Gastrocnemius medialis (tissue), 4 donors: ENCODE data around the gene NKD2. TPM values are rescaled to one million over a fixed set of nuclear protein-coding genes. Genes with fewer than 3 reads are reported as not detected.

Experiments
- ATAC-seq, 2 donors: fragments of 150-250 bp; one replicate each; pipeline ENCODE4 v1.9.1; 2016
- DNase-seq, 2 donors: peaks; one replicate each; pipeline ENCODE4 v3.0.0-alpha.2; 2019
- H3K27ac ChIP-seq, 4 donors: fragments of 200-600 bp; sonication (generic); 1 replicate in 1 of 4; 2 replicates in 3 of 4; pipeline ENCODE4 v1.5.1; 2016 to 2018; ENCODE audit warnings: mild to moderate bottlenecking in 2 of 4, moderate library complexity in 1 of 4
- H3K27me3 ChIP-seq, 3 donors: fragments of 200-600 bp; sonication (generic) in 2 of 3; 1 replicate in 1 of 3; 2 replicates in 2 of 3; pipeline versions ENCODE4 v1.5.1 to v1.6.0; 2016 to 2019; ENCODE audit warnings: mild to moderate bottlenecking in 1 of 3, moderate library complexity in 1 of 3
- H3K36me3 ChIP-seq, 2 donors: fragments of 200-600 bp; sonication (generic) in 1 of 2; one replicate each; pipeline ENCODE4 v1.5.1; 2017 to 2018
- H3K4me1 ChIP-seq, 2 donors: fragments of 200-600 bp; sonication (generic) in 1 of 2; one replicate each; pipeline ENCODE4 v1.5.1; 2016 to 2017; ENCODE audit warnings: mild to moderate bottlenecking in 2 of 2
- H3K4me3 ChIP-seq, 4 donors: fragments of 200-600 bp; sonication (generic) in 3 of 4; 1 replicate in 1 of 4; 2 replicates in 3 of 4; pipeline ENCODE4 v1.5.1; 2016 to 2019; ENCODE audit warnings: mild to moderate bottlenecking in 2 of 4
- H3K9me3 ChIP-seq, 3 donors: fragments of 200-600 bp; sonication (generic) in 2 of 3; 1 replicate in 1 of 3; 2 replicates in 2 of 3; pipeline ENCODE4 v1.5.1; 2016 to 2019
- POLR2A ChIP-seq, 2 donors: fragments of 450-650 bp; IDR thresholded peaks; one replicate each; pipeline ENCODE4 v1.6.1; 2017; ENCODE audit warnings: antibody characterized with exemption in 2 of 2, mild to moderate bottlenecking in 2 of 2, moderate library complexity in 2 of 2
- in situ Hi-C, 4 donors: fragments of 200-750 bp; cut with MboI; loops; one replicate each; pipeline versions ENCODE4 v1.15.0 to v1.8.0; 2017; ENCODE audit warnings: low sequenced_read_pairs in 4 of 4
- intact Hi-C: fragments of 100-400 bp; cut with DNase I; formaldehyde crosslinking; loops from one replicate; pipeline ENCODE4 v1.15.1; 2023; ENCODE audit warnings: low total_unique reads
- total RNA-seq, 4 donors: library from RNA; depleted of rRNA; stranded (reverse); fragments of >200 nt; gene quantifications; one replicate each; pipeline versions ENCODE4 v1.1.0 to v1.2.3, GENCODE V29; 2016
- TF ChIP-seq, protein P1 (sequence below), 5 experiments: fragments of 450-650 bp in 3 of 5; fragments of 200-600 bp in 2 of 5; sonication (generic) in 2 of 5; IDR thresholded peaks in 4 of 5; conservative IDR thresholded peaks in 1 of 5; 1 replicate in 4 of 5; 2 replicates in 1 of 5; pipeline ENCODE4 v1.5.1; 2016 to 2019; ENCODE audit warnings: antibody characterized with exemption in 5 of 5, mild to moderate bottlenecking in 3 of 5, moderate library complexity in 3 of 5

Gene NKD2
- total RNA-seq, 4 donors from 2014 or later = not detected

DNA sequence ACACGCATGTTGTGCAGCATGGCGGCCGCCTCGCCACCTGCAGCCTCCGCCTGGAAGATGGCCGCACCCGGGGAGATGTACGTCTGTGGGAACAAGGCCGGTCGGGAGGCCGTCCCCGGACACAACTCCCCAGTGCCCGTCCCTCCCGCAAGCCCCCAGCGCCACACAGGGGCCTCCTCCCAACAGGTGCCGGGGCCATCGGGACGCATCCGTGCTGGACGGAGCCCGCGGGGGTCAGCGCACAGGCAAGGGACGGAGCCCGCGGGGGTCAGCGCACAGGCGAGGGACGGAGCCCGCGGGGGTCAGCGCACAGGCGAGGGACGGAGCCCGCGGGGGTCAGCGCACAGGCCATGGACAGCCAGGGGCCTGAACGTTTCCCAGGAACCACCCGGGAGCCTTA lies 76.8 kb downstream of the NKD2 start:
- ATAC-seq = no peak
- no peak for DNase-seq
- Histone ChIP-seq H3K36me3 (peaks cover 0 to 5% of the 10 kb centered on the region in 2 donors), H3K4me3 (no peak overlapping the region), H3K27me3 (no peaks in the 10 kb centered on the region), H3K9me3 (no peaks in the 10 kb centered on the region), H3K27ac (no peak overlapping the region), H3K4me1 (no peaks in the 10 kb centered on the region)
- no peak for TF ChIP-seq POLR2A (IDR thresholded peaks at IDR 0.05)
- TF ChIP-seq, protein P1, sequence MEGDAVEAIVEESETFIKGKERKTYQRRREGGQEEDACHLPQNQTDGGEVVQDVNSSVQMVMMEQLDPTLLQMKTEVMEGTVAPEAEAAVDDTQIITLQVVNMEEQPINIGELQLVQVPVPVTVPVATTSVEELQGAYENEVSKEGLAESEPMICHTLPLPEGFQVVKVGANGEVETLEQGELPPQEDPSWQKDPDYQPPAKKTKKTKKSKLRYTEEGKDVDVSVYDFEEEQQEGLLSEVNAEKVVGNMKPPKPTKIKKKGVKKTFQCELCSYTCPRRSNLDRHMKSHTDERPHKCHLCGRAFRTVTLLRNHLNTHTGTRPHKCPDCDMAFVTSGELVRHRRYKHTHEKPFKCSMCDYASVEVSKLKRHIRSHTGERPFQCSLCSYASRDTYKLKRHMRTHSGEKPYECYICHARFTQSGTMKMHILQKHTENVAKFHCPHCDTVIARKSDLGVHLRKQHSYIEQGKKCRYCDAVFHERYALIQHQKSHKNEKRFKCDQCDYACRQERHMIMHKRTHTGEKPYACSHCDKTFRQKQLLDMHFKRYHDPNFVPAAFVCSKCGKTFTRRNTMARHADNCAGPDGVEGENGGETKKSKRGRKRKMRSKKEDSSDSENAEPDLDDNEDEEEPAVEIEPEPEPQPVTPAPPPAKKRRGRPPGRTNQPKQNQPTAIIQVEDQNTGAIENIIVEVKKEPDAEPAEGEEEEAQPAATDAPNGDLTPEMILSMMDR (IDR thresholded peaks at IDR 0.05 in 4 of 5, conservative IDR thresholded peaks at IDR 0.05 in 1 of 5) = no peak
- intact Hi-C loops = no loop called here
- in situ Hi-C loops = no loop called here

DNA sequence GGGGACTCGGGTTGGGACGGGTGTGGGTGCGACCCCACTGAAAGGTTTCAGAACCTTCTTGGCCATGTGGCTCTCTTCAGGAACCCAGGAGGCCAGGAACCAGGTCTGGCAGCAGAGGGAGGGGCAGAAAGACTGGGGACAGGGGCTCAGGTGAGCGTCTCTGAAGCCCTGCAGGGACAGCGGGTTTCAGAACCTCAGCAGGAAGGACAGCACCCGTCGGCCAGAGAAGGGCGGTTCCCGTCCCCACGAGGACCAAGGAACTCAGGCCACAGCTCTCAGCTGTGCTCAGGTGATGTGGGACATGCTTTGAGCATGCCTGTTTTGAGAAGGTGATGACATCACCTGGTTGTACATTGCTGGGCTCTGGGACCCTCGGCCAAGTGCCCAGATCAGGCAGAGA lies 77.5 kb downstream of the NKD2 start:
- DNase-seq (no peak), ATAC-seq (no peak)
- H3K9me3 ChIP-seq = no peaks in the 10 kb centered on the region
- H3K36me3 ChIP-seq = peaks cover 0 to 5% of the 10 kb centered on the region in 2 donors
- no peaks in the 10 kb centered on the region for H3K27me3 ChIP-seq
- no peak overlapping the region for H3K4me3 ChIP-seq
- in situ Hi-C loops = no loop called here
- TF ChIP-seq, protein P1 (IDR thresholded peaks at IDR 0.05 in 4 of 5, conservative IDR thresholded peaks at IDR 0.05 in 1 of 5) = no peak
- no peak for TF ChIP-seq POLR2A (IDR thresholded peaks at IDR 0.05)
- no peak overlapping the region for H3K27ac ChIP-seq
- intact Hi-C loops = no loop called here
- no peaks in the 10 kb centered on the region for H3K4me1 ChIP-seq

DNA sequence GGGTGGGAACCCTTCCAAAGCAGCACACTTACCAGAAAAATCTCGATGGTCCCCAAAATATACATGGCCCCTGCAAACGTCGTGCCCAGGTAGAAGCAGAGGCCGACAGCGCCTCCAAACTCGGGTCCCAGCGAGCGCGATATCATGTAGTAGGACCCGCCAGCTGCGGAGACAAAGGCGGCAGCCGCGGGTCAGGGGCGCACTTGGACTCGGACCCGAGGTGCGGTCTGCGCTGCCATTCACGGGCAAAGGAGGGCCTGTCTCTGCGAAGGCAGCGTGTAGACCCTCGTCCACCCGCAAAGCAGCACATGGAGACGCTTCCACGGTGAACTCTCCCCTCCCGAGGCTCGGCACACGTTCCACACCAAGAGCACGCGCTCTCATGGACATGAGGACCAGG lies 78.3 kb downstream of the NKD2 start:
- intact Hi-C loops = no loop called here
- ATAC-seq = no peak
- Histone ChIP-seq H3K4me1 (no peaks in the 10 kb centered on the region), H3K27ac (no peak overlapping the region), H3K36me3 (no peaks in the 10 kb centered on the region), H3K4me3 (no peak overlapping the region), H3K27me3 (no peaks in the 10 kb centered on the region), H3K9me3 (no peaks in the 10 kb centered on the region)
- in situ Hi-C loops = no loop called here
- DNase-seq = no peak
- no peak for TF ChIP-seq POLR2A (IDR thresholded peaks at IDR 0.05)
- TF ChIP-seq, protein P1 (IDR thresholded peaks at IDR 0.05 in 4 of 5, conservative IDR thresholded peaks at IDR 0.05 in 1 of 5) = no peak

DNA sequence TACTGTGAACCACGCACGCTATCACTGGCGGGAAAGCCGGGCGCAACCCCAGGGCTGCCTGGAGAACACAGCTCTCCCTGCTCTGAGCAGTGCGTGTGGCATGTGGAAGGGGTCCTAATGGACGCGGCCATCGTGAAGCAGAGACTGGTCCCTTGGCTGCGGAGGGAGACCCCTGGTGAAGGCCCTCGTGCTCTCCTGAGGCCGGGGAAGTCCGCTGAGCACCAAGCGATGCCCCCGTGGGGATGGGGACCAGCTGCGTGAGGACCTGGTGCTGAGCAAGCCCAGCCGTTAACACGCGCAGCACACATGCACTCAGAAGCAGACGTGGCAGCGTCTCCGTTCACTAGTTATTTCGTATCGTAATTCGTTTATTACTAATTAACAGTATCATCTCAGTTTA lies 78.8 kb downstream of the NKD2 start:
- Histone ChIP-seq H3K27ac (no peak overlapping the region), H3K27me3 (no peaks in the 10 kb centered on the region), H3K9me3 (no peaks in the 10 kb centered on the region), H3K4me1 (no peaks in the 10 kb centered on the region), H3K36me3 (no peaks in the 10 kb centered on the region), H3K4me3 (no peak overlapping the region)
- TF ChIP-seq, protein P1 (IDR thresholded peaks at IDR 0.05 in 4 of 5, conservative IDR thresholded peaks at IDR 0.05 in 1 of 5) = no peak
- no peak for TF ChIP-seq POLR2A (IDR thresholded peaks at IDR 0.05)
- ATAC-seq (no peak), DNase-seq (no peak)
- intact Hi-C loops = no loop called here
- in situ Hi-C loops = no loop called here

DNA sequence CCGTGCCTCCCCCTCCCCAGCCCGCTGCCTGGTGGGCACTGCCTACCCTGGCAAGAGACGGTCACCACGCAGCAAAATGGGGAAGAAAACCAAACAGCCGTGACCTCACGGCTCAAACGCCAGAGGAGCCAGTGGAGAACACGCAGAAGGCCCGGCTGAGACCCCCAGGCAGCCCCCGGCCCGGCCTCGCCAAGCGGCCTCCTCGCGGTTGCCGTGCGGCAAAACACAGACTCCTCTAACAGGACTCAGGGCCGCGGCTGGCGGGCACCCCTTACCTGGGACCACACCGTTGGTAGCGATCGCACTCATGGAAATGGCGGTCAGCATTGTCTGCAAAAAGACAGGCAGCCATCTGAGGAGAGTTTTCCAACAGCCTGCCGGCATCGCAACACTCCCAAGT lies 79.4 kb downstream of the NKD2 start:
- no peaks in the 10 kb centered on the region for H3K27me3 ChIP-seq
- in situ Hi-C loops (no loop called here), intact Hi-C loops (no loop called here)
- DNase-seq (no peak), ATAC-seq (no peak)
- no peak overlapping the region for H3K4me3 ChIP-seq
- H3K4me1 ChIP-seq = no peaks in the 10 kb centered on the region
- no peaks in the 10 kb centered on the region for H3K36me3 ChIP-seq
- H3K27ac ChIP-seq = no peak overlapping the region
- TF ChIP-seq, protein P1 (IDR thresholded peaks at IDR 0.05 in 4 of 5, conservative IDR thresholded peaks at IDR 0.05 in 1 of 5) = no peak
- no peak for TF ChIP-seq POLR2A (IDR thresholded peaks at IDR 0.05)
- no peaks in the 10 kb centered on the region for H3K9me3 ChIP-seq
